GM20431 (cell line): ENCODE data around the gene IYD.

Experiments used
- in situ Hi-C: fragments of 300-500 bp; cut with MseI, MboI; formaldehyde crosslinking; loops from one replicate; pipeline ENCODE4 v1.15.0; 2020; ENCODE audit warnings: low sequenced_read_pairs; ENCODE audit not compliant: unreplicated experiment

The IYD gene

DNA sequence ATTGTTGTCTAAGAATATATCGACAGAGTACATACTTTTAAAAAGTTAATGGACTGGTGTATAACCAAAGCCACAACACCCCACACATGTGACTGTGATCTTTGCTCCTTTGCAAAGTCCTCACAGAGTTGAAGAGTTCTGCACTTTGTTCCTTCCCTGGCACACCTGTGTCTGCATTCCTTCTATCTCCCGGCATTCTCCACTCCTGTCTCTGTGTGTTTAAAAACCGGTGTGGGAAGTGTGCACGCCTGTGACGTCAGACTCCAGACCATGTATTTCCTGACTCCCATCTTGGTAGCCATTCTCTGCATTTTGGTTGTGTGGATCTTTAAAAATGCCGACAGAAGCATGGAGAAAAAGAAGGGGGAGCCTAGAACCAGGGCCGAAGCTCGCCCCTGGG is at the start of gene IYD:
IYD (plus strand) TSS at position 251 of the 400 bp plus-strand sequence; CDS start at position 271, 20 bp downstream.
- in situ Hi-C loops = no loop called here

GRCh38 chr6:150319924-150320323 is 48.9 kb upstream of the IYD start:
- in situ Hi-C loops = no loop called here

DNA sequence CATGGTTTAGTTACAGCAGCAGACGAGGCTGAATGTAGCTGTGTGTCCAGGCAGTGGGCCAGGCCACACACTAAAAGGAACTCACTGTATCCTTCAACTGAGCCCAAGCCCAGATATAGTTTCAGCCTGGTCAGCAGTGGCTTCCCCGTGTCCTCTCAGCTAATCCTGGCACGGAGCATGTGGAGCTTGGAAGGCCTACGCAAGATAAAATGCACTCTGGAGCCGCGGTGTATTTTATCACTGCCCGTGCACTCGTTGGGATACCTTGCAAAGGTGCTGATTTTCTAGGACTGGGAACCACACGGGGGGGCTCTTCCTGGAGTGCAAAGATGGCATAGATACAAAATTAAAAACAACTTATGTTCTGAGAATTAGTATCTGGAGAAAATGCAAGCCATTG is 48.4 kb upstream of the IYD start:
- in situ Hi-C loops = no loop called here

GRCh38 chr6:150322466-150322871 is 46.3 kb upstream of the IYD start:
- in situ Hi-C loops = no loop called here

- in situ Hi-C loops = no loop called here
These were observed 45.6 kb upstream of the IYD start for GRCh38 chr6:150323205-150323604.

GRCh38 chr6:150324044-150324443 is 44.8 kb upstream of the IYD start:
- in situ Hi-C loops = no loop called here

GRCh38 chr6:150325066-150325772 is 43.6 kb upstream of the IYD start:
- in situ Hi-C loops = no loop called here

DNA sequence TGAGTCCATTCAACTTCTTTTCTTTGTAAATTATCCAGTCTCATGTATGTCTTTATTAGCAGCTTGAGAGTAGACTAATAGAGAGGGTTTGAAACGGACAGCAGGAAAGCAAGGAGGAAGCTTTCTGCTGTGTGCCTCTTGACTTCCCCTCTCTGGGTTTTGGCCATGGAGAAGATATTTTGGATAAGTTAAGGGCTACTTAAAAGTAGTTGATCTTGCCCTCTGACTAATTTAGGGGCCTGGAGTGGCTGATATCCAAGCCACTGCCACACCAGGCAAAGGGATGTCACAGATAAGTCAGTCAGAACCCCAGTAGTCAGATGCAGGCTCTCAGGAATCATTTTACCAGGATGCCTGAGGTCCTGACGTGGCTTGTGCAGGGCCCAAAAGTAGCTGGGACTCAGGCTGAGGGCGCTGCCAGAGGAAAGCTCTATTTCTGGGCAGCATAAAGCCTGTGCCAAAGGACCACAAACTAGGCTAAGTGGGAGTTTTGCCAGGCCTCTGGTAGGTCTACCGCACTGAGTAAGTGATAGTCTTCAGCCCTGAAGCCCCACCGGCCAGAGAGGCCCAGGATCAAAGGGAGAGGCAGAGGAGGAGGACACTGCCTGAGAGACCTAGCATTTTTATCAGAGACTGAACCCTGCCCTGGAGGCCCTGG is 41.6 kb upstream of the IYD start:
- in situ Hi-C loops = no loop called here

DNA sequence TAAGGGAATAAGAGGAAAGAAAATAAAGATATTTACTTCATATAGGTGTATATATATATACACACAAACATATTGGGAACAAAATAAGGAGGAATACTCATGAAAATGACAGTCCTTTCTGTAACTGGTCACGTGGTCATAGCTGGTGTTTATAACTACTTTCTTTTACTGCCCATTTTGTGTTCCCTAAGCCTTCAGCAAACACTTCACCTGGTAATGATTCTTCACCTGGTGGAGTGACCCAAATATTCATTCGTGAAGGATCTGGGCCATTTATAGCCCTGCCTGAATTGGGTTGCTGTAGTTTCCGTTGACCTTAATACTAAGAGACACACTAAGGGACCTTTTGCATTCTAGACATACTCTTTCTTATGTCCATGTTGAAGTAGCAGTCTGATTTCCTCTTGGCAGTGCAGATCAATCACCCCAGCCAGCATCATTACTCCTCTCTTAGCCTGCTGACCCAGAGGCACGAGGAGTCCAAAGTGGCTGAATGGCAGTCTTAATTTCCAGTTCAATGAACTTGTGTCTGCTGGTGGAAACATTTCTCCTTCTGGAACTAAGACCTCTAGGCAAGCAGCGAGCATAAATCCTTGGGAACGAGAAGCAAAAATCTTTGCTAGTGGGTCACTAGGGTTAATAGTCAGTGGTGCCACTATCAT is 39.9 kb upstream of the IYD start:
- in situ Hi-C loops = no loop called here

- in situ Hi-C loops = no loop called here
These were observed 37.5 kb upstream of the IYD start for GRCh38 chr6:150331344-150331743.

DNA sequence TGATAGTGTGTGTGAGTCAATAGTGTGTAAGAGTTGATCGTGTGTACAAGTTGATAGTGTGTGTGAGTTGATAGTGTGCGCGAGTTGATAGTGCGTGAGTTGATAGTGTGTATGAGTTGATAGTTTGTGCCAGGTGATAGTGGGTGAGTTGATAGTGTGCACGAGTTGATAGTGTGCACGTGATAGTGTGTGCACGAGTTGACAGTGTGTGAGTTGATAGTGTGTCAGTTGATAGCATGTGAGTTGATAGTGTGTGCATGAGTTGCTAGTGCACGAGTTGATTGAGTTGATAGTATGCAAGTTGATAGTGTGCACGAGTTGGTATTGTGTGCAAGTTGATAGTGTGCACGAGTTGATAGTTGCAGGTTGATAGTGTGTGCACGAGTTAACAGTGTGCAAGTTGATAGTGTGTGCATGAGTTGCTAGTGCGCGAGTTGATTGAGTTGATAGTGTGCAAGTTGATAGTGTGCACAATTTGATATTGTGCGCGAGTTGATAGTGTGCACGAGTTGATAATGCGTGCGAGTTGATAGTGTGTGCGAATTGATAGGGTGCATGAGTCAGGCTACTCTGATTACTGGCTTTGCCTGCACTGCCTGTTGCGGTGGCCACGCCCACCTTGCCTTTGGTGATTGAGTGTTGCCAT is 35.8 kb upstream of the IYD start:
- in situ Hi-C loops = no loop called here

DNA sequence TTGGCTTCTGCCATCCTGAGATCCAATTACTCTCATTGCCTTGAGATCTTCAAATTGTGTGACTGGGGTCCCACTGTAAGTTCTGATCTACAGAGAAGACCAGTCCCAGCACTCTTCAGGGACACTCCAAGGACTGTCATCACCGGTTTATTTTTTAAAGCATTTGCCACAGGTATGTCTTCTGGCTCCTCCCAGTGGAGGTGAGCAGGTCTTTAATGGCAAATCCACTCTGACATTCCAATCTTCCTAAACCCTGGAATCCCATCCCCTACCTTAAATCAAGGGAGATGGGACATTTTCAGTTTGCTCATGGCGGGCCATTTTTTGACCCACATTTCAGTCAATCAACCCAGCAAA is 35.2 kb upstream of the IYD start:
- in situ Hi-C loops = no loop called here

DNA sequence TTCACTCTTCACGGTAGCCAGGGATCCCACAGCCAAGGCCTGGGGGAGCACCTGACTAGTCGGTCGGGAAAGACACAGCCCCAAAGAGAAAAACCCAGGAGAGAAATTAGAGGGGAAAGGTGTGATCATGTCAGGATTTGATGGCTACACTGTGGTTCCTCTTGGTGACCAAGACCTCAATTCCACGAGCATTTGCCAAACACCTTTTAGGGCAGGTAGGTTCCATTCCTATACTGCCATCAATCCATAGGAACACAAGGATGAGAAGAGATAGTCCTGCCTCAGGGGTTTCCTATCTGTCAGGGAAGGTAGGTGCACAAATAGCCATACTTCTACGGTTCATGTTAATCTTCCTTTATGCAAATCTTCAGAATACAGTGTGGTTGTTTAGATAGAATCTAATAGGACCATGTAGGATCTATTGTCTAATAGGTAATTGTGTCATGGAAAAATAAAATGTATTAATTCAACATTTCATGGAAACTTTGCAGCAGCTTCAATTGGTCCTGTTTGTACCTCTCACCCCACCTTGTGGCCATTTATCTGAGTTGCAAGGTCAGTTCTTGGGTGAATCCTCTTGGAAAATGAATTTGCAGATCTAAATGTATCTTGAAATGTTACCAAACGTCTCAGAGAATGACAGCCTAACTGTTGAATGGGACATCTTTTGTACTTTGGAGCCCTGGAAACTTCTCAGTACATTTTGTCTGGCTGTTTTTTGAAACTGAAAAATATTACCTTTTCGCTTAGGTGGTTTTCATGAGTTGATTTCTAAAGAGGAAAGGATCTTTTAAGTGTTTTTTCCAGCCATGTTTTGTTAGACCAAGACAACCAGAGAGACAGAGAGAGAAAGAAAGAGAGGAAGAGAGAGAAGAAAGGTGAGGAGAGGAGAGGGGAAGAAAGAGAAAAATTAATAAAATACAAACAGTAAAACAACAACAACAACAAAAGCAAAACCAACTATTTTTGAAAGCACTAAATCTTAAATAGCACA is 33.7 kb upstream of the IYD start:
- in situ Hi-C loops = no loop called here

- in situ Hi-C loops = no loop called here
These were observed 32.5 kb upstream of the IYD start for GRCh38 chr6:150336299-150336698.

DNA sequence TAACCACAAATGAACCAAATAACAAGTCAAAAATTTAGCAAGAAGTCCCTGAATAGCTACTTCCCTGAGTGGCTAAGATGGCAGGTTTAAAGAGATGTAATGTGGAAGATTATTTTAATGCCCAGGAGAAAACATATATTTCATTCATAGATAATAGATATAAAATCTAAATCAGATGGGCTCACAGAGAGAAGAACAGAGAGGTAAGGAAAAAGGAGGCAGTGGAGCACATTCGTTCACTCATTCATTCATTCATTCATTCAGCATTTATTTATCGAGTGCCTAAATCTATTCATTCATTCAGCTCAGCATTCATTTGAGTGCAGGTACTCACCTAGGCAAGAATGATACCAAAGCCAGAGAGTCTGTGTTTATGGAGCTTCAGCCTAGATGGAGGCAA is 32.1 kb upstream of the IYD start:
- in situ Hi-C loops = no loop called here

- in situ Hi-C loops = no loop called here
These were observed 26.7 kb upstream of the IYD start for GRCh38 chr6:150342126-150342525.

DNA sequence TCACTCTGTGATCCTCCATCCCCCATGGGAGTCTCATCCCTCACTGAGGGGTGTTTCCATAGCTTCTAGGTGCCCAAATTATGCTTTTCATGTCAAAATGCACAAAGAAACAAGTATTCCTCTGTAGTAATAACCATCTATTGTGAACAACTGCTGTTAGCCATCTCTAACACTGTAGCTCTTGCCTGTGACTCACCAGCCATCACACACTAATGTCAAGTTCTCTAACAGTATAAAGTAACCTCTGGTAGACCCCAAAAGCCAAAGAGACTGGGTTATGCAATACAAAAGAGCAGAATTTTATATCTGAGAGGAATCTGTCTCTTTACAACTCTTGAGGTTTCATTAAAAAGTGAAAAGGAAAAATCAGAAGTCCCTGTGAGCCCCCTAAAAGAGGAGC is 25.4 kb upstream of the IYD start:
- in situ Hi-C loops = no loop called here

DNA sequence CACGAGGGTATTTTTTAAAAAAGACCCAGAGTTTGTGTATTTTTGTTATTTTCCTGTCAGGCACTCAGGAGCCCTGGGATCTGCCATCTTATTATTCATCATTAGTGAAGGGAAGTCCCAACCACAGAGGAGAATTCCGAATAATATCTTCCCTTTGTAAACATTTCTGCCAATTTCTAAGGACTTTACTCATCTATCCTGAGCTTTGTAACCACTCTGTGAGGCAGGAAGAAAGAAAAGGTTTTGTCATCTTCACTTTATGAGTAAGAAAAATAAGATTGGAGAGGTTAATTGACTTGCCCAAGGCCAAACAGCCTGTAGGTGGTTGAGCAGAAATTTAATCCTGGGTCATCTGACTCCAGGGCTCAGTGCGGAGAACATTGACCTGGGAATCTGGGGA is 23.0 kb upstream of the IYD start:
- in situ Hi-C loops = no loop called here

- in situ Hi-C loops = no loop called here
These were observed 22.5 kb upstream of the IYD start for GRCh38 chr6:150346346-150346745.

DNA sequence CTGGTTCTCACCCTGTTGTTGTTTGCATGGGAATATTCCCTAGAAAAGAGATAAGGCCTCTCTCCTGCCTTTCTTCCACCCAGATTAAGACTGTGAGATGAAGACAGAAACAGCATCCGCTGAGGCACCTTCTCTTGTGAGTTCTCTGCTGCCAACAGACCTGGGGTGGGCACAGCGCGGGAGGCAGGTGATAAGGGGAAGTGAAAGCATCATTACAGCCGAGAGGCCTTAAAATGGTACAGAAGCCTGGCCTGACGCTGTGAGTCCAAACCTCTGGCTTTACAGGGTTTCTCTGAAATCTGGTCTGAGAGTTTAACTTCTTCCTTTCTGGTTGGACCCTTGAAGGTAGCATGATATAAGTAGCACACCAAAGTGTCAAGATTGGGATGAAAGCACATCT is 21.0 kb upstream of the IYD start:
- in situ Hi-C loops = no loop called here
